ENCODE results near the gene CLIP2.
"Not testable (repeated sequence)": the region's sequence is repeated elsewhere in the genome, so short reads cannot be mapped to it uniquely, and the experiment has no call there.

DNA sequence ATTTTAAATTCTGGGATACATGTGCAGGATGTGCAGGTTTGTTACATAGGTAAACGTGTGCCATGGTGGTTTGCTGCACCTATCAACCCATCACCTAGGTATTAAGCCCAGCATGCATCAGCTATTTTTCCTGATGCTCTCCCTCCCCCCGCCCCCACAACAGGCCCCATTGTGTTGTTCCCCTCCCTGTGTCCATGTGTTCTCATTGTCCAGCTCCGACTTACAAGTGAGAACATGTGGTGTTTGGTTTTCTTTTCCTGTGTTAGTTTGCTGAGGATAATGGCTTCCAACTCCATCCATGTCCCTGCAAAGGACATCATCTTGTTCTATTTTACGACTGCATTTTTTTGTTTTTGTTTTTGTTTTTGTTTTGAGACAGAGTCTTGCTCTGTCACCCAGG, 26.7 kb downstream of the CLIP2 start:
- TF ChIP-seq, protein P1, sequence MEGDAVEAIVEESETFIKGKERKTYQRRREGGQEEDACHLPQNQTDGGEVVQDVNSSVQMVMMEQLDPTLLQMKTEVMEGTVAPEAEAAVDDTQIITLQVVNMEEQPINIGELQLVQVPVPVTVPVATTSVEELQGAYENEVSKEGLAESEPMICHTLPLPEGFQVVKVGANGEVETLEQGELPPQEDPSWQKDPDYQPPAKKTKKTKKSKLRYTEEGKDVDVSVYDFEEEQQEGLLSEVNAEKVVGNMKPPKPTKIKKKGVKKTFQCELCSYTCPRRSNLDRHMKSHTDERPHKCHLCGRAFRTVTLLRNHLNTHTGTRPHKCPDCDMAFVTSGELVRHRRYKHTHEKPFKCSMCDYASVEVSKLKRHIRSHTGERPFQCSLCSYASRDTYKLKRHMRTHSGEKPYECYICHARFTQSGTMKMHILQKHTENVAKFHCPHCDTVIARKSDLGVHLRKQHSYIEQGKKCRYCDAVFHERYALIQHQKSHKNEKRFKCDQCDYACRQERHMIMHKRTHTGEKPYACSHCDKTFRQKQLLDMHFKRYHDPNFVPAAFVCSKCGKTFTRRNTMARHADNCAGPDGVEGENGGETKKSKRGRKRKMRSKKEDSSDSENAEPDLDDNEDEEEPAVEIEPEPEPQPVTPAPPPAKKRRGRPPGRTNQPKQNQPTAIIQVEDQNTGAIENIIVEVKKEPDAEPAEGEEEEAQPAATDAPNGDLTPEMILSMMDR (conservative IDR thresholded peaks at IDR 0.05; ENCODE audit: low read length), result not testable (repeated sequence)
- TF ChIP-seq EZH2phosphoT487 (IDR thresholded peaks at IDR 0.05; ENCODE audit: borderline replicate concordance), result not testable (repeated sequence)

Measured in Loucy (cell line).